DND-41 (cell line): ENCODE measurements around the gene RCOR1.

Experiments
- EZH2 ChIP-seq: IDR thresholded peaks from 3 replicates; pipeline ENCODE4 v1.6.1; 2012; ENCODE audit warnings: borderline replicate concordance, low read depth, mild to moderate bottlenecking, moderate library complexity, low read length, inconsistent platforms; ENCODE audit not compliant: severe bottlenecking
- TF ChIP-seq, protein P1 (sequence below): IDR thresholded peaks from 2 replicates; pipeline ENCODE4 v1.5.1; 2012; ENCODE audit warnings: borderline replicate concordance, low read length, moderate library complexity, mild to moderate bottlenecking; ENCODE audit not compliant: poor library complexity, severe bottlenecking; ENCODE audit errors: extremely low read depth

DNA sequence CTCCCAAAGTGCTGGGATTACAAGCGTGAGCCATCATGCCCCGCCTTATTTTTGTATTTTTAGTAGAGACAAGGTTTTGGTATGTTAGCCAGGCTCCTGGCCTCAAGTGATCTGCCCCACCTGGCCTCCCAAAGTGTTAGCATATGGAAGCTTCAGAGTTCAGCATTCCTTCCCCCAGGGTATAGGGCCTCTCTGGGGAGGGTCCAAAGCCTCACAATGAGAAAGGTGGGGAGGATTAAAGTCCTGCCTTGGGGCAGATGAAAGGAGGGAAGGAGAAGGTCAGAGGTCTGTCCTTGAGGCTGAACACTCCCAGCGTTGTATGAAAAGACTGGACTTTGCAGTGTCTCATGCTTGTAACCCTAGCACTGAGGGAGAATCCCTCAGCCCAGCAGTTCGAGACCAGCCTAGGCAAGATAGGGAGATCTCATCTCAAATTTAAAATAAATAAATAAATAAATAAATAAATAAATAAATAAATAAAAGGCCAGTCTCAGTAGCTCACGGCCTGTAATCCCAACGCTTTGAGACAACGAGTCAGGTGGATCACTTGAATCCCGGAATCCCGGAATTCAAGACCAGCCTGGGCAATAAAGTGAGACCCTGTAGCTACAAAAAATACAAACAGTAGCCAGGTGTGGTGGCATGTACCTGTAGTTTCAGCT is 22.0 kb upstream of the RCOR1 start:
- TF ChIP-seq, protein P1, sequence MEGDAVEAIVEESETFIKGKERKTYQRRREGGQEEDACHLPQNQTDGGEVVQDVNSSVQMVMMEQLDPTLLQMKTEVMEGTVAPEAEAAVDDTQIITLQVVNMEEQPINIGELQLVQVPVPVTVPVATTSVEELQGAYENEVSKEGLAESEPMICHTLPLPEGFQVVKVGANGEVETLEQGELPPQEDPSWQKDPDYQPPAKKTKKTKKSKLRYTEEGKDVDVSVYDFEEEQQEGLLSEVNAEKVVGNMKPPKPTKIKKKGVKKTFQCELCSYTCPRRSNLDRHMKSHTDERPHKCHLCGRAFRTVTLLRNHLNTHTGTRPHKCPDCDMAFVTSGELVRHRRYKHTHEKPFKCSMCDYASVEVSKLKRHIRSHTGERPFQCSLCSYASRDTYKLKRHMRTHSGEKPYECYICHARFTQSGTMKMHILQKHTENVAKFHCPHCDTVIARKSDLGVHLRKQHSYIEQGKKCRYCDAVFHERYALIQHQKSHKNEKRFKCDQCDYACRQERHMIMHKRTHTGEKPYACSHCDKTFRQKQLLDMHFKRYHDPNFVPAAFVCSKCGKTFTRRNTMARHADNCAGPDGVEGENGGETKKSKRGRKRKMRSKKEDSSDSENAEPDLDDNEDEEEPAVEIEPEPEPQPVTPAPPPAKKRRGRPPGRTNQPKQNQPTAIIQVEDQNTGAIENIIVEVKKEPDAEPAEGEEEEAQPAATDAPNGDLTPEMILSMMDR, result no peak
- TF ChIP-seq EZH2, result no peak
